Measurements from ENCODE around the gene LDB2.

Gene LDB2

DNA sequence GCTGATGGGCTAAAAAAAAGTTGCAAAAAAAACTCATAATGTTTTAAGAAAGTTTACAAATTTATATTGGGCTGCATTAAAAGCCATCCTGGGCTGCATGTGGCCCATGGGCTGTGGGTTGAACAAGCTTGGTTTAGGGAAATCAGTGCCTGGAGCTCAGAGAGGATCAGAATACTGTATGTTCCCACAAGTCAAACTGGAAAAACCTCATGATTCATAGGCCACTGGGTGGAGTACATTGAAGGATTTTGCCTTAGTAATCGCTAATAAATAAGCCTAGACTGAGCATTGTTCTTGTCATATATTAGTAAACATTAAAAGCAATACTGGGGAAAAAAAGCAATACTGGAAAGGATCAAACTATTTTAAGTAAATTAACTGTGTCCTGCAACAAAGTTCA, 425.9 kb downstream of the LDB2 start:
- Mint-ChIP-seq H3K4me3 (no peak overlapping the region), H3K4me1 (no peaks in the 10 kb centered on the region), H3K27ac (no peak overlapping the region), H3K9me3 (peaks cover 22% of the 10 kb centered on the region), H3K27me3 (peaks cover 3% of the 10 kb centered on the region), H3K36me3 (ENCODE audit: low read depth) (no peaks in the 10 kb centered on the region)
- ATAC-seq, result no peak
- DNase-seq, result no peak

DNA sequence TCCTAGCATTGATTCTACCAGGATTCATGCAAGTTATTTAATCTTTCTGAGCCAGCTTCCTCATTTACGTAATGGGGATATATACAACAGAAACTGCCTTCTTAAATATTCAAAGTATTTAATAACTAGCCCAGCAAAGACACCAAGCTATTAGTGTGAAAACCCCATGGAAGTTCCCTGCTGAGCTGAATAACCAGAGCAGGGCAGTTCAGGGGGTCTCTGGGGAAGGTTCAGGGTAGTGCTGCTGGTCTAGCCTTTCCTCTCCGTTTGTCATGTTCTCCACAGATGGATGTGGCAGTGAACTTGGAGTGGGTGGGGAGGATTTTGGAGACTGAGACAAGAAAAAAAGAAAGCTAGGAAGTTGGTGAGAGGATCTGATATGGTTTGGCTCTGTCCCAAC, 431.4 kb downstream of the LDB2 start:
- Mint-ChIP-seq H3K27ac (no peak overlapping the region), H3K27me3 (peaks cover 3% of the 10 kb centered on the region), H3K4me1 (no peaks in the 10 kb centered on the region), H3K9me3 (peaks cover 3% of the 10 kb centered on the region), H3K4me3 (no peak overlapping the region), H3K36me3 (ENCODE audit: low read depth) (no peaks in the 10 kb centered on the region)
- DNase-seq (no peak), ATAC-seq (no peak)

GRCh38 chr4:16466581-16466980, 431.9 kb downstream of the LDB2 start:
- ATAC-seq (no peak), DNase-seq (no peak)
- Mint-ChIP-seq H3K4me1 (no peaks in the 10 kb centered on the region), H3K27me3 (peaks cover 3% of the 10 kb centered on the region), H3K4me3 (no peak overlapping the region), H3K36me3 (ENCODE audit: low read depth) (no peaks in the 10 kb centered on the region), H3K27ac (no peak overlapping the region), H3K9me3 (peaks cover 3% of the 10 kb centered on the region)

- DNase-seq (no peak), ATAC-seq (no peak)
- H3K4me1 Mint-ChIP-seq, result no peaks in the 10 kb centered on the region
- no peak overlapping the region for H3K27ac Mint-ChIP-seq
- peaks cover 3% of the 10 kb centered on the region for H3K9me3 Mint-ChIP-seq
- peaks cover 5% of the 10 kb centered on the region for H3K27me3 Mint-ChIP-seq
- H3K36me3 Mint-ChIP-seq (ENCODE audit: low read depth), result no peaks in the 10 kb centered on the region
- no peak overlapping the region for H3K4me3 Mint-ChIP-seq
Measured at GRCh38 chr4:16464651-16465050, 433.8 kb downstream of the LDB2 start.

GRCh38 chr4:16462656-16463055, 435.8 kb downstream of the LDB2 start:
- Mint-ChIP-seq H3K4me3 (no peak overlapping the region), H3K27ac (no peak overlapping the region), H3K9me3 (no peaks in the 10 kb centered on the region), H3K27me3 (peaks cover 2% of the 10 kb centered on the region), H3K4me1 (no peaks in the 10 kb centered on the region), H3K36me3 (ENCODE audit: low read depth) (no peaks in the 10 kb centered on the region)
- ATAC-seq (no peak), DNase-seq (no peak)

GRCh38 chr4:16461362-16461761, 437.1 kb downstream of the LDB2 start:
- Mint-ChIP-seq H3K36me3 (ENCODE audit: low read depth) (no peaks in the 10 kb centered on the region), H3K9me3 (no peaks in the 10 kb centered on the region), H3K27me3 (peaks cover 2% of the 10 kb centered on the region), H3K27ac (no peak overlapping the region), H3K4me3 (no peak overlapping the region), H3K4me1 (no peaks in the 10 kb centered on the region)
- DNase-seq, result no peak
- ATAC-seq, result no peak

DNA sequence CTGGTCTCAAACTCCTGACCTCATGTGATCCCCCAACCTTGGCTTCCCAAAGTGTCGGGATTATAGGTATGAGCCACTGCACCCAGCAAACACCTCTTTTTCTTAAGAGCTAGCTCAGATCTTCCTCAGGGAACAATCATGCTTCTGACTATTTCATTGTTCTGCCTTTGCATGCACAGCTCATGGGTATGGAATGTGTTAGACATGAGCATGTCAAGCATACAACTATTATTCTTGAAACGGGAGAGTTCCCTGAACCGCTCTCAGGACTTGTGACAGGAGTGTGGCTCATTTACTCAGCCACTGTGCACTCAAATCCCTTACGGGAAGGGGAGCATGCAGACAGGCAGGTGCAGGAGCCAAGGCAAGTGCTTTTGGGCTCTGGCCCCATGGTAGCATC, 440.5 kb downstream of the LDB2 start:
- Mint-ChIP-seq H3K9me3 (no peaks in the 10 kb centered on the region), H3K4me1 (no peaks in the 10 kb centered on the region), H3K27me3 (peaks cover 2% of the 10 kb centered on the region), H3K36me3 (ENCODE audit: low read depth) (no peaks in the 10 kb centered on the region), H3K4me3 (no peak overlapping the region), H3K27ac (no peak overlapping the region)
- no peak for ATAC-seq
- no peak for DNase-seq
